HepG2 (cell line): Measurements from ENCODE around the gene JPH3. TPM values are rescaled to one million over a fixed set of nuclear protein-coding genes. Genes with fewer than 3 reads are reported as not detected.

Experiments used
- CCAR2 ChIP-seq: fragments of 200-400 bp; formaldehyde crosslinking; optimal IDR thresholded peaks from 2 replicates; pipeline ENCODE3; 2018; ENCODE audit warnings: low read depth, mild to moderate bottlenecking, low read length, moderate library complexity
- FOXJ3 ChIP-seq: sonication (generic); formaldehyde crosslinking; IDR thresholded peaks from 2 replicates; pipeline ENCODE4 v1.4.0; 2020; ENCODE audit warnings: missing genetic modification reagents, mild to moderate bottlenecking, borderline replicate concordance
- KLF12 ChIP-seq: sonication (generic); formaldehyde crosslinking; IDR thresholded peaks from 2 replicates; pipeline ENCODE4 v1.4.0; 2020; ENCODE audit warnings: missing genetic modification reagents, borderline replicate concordance
- SAP130 ChIP-seq: IDR thresholded peaks from 2 replicates; pipeline ENCODE4 v1.6.1; 2016; ENCODE audit warnings: low read depth
- STAG1 ChIP-seq: sonication (generic); formaldehyde crosslinking; IDR thresholded peaks from 2 replicates; pipeline ENCODE4 v1.4.0; 2020; ENCODE audit warnings: missing genetic modification reagents
- YEATS4 ChIP-seq: sonication (generic); formaldehyde crosslinking; IDR thresholded peaks from 2 replicates; pipeline ENCODE4 v1.4.0; 2020; ENCODE audit warnings: missing genetic modification reagents, borderline replicate concordance
- YY1 ChIP-seq: IDR thresholded peaks from 2 replicates; pipeline ENCODE4 v1.6.1; 2011; ENCODE audit warnings: low read length, low read depth, moderate library complexity, mild to moderate bottlenecking; ENCODE audit not compliant: insufficient read depth, insufficient replicate concordance
- ZNF274 ChIP-seq: sonication (generic); formaldehyde crosslinking; IDR thresholded peaks from 2 replicates; pipeline ENCODE4 v1.5.1; 2020; ENCODE audit warnings: mild to moderate bottlenecking, missing genetic modification reagents
- ZNF383 ChIP-seq: sonication (generic); formaldehyde crosslinking; IDR thresholded peaks from 2 replicates; pipeline ENCODE4 v1.4.0; 2020; ENCODE audit warnings: missing genetic modification reagents, mild to moderate bottlenecking, borderline replicate concordance
- ZNF724P ChIP-seq: sonication (generic); formaldehyde crosslinking; IDR thresholded peaks from 2 replicates; pipeline ENCODE4 v1.8.0; 2022; ENCODE audit warnings: missing genetic modification reagents, borderline replicate concordance
- polyA plus RNA-seq, 8 experiments: library from polyadenylated mRNA; depleted of rRNA in 3 of 8; stranded (reverse) in 7 of 8; unstranded in 1 of 8; fragments of >200 nt; fragmentation: Illumina TruSeq in 4 of 8; extraction: Trizol in 4 of 8; gene quantifications; 2 replicates each; pipeline versions ENCODE4 v1.2.1 to v1.2.3, GENCODE V29; 2011 to 2016; ENCODE audit warnings: low read depth in 4 of 8, missing spikeins in 1 of 8, mixed read lengths in 1 of 8; ENCODE audit not compliant: insufficient read depth in 1 of 8
- total RNA-seq, 5 experiments: library from RNA; depleted of rRNA; stranded (reverse); fragments of >200 nt; fragmentation: Illumina TruSeq; extraction: Trizol; gene quantifications; 2 replicates each; pipeline ENCODE4 v1.2.3, GENCODE V29; 2016; ENCODE audit warnings: low read depth in 1 of 5
- TF ChIP-seq, protein P1 (sequence below): sonication (generic); formaldehyde crosslinking; IDR thresholded peaks from 2 replicates; pipeline ENCODE4 v1.4.0; 2020; ENCODE audit warnings: missing genetic modification reagents
- TF ChIP-seq, protein P2 (sequence below): sonication (generic); formaldehyde crosslinking; IDR thresholded peaks from 2 replicates; pipeline ENCODE4 v1.8.0; 2022; ENCODE audit warnings: mild to moderate bottlenecking, missing genetic modification reagents
- TF ChIP-seq, protein P3 (sequence below): IDR thresholded peaks from 2 replicates; pipeline ENCODE4 v1.6.1; 2016; ENCODE audit warnings: missing compliant biosample characterization, missing genetic modification reagents, borderline replicate concordance
- TF ChIP-seq, protein P4 (sequence below): sonication (generic); formaldehyde crosslinking; IDR thresholded peaks from 2 replicates; pipeline ENCODE4 v1.8.0; 2022; ENCODE audit warnings: missing genetic modification reagents, low read depth, mild to moderate bottlenecking, borderline replicate concordance

JPH3 gene
- total and polyA plus RNA-seq, 2 of the 13 experiments (the other 11 are each of a cell fraction or from before 2014, with no cell fraction given) = not detected

DNA sequence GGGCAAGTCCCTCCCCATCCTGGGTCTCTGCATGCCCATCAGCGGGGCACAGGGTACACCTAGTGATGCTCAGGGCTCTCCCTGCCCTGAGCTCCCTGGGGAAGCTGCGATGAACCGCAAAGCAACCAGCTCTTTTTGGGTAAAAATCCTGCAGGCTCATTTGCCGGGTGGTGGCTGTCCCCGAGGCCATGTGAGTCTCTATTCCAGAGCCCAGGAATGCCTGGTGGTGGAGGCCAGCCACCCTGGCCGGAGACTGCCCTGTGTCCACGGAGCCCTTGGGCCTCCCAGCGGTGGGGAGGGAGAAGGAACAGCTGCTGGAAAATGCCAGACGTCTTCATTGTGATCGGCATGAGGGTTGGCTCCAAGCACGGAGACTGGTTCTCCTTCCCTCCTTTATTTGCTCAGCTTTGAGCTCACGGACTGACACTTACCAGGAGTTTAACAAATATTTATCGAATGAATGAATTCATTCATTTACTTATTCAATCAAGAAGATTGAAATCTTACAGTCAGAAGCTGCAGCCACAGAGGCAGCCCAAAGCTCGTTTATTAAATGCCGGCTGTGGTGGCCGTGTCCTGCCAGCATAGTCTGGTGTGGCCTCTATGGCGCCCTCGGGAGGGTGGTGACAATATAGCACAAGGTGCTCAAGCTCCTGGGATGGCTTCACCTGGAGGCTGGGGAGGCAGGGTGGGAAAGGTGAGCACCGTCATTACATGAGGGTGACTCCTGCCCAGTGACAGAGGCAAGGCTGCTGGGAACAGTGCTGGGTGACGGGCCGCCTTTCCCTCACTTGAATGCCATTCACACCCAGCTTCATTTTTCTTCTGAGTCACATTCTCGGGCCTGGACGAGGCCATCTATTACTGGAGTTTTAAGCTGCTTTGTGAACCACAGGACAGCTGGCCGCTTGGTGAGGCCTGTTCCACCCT is 31.1 kb upstream of the JPH3 start (continued):
- TF ChIP-seq, protein P1, sequence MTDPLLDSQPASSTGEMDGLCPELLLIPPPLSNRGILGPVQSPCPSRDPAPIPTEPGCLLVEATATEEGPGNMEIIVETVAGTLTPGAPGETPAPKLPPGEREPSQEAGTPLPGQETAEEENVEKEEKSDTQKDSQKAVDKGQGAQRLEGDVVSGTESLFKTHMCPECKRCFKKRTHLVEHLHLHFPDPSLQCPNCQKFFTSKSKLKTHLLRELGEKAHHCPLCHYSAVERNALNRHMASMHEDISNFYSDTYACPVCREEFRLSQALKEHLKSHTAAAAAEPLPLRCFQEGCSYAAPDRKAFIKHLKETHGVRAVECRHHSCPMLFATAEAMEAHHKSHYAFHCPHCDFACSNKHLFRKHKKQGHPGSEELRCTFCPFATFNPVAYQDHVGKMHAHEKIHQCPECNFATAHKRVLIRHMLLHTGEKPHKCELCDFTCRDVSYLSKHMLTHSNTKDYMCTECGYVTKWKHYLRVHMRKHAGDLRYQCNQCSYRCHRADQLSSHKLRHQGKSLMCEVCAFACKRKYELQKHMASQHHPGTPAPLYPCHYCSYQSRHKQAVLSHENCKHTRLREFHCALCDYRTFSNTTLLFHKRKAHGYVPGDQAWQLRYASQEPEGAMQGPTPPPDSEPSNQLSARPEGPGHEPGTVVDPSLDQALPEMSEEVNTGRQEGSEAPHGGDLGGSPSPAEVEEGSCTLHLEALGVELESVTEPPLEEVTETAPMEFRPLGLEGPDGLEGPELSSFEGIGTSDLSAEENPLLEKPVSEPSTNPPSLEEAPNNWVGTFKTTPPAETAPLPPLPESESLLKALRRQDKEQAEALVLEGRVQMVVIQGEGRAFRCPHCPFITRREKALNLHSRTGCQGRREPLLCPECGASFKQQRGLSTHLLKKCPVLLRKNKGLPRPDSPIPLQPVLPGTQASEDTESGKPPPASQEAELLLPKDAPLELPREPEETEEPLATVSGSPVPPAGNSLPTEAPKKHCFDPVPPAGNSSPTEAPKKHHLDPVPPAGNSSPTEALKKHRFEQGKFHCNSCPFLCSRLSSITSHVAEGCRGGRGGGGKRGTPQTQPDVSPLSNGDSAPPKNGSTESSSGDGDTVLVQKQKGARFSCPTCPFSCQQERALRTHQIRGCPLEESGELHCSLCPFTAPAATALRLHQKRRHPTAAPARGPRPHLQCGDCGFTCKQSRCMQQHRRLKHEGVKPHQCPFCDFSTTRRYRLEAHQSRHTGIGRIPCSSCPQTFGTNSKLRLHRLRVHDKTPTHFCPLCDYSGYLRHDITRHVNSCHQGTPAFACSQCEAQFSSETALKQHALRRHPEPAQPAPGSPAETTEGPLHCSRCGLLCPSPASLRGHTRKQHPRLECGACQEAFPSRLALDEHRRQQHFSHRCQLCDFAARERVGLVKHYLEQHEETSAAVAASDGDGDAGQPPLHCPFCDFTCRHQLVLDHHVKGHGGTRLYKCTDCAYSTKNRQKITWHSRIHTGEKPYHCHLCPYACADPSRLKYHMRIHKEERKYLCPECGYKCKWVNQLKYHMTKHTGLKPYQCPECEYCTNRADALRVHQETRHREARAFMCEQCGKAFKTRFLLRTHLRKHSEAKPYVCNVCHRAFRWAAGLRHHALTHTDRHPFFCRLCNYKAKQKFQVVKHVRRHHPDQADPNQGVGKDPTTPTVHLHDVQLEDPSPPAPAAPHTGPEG (CRISPR knock-in tag) = no peak
- TF ChIP-seq YY1 (no peak), ZNF724P (CRISPR knock-in tag) (no peak), FOXJ3 (CRISPR knock-in tag) (no peak), KLF12 (no peak), ZNF274 (no peak), ZNF383 (no peak), YEATS4 (CRISPR knock-in tag) (no peak), SAP130 (peak; percentile 18; the same call in 1 of the 2 replicates), STAG1 (CRISPR knock-in tag) (peak; percentile 74), CCAR2 (no peak)
- TF ChIP-seq, protein P2, sequence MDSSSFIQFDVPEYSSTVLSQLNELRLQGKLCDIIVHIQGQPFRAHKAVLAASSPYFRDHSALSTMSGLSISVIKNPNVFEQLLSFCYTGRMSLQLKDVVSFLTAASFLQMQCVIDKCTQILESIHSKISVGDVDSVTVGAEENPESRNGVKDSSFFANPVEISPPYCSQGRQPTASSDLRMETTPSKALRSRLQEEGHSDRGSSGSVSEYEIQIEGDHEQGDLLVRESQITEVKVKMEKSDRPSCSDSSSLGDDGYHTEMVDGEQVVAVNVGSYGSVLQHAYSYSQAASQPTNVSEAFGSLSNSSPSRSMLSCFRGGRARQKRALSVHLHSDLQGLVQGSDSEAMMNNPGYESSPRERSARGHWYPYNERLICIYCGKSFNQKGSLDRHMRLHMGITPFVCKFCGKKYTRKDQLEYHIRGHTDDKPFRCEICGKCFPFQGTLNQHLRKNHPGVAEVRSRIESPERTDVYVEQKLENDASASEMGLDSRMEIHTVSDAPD (CRISPR knock-in tag) = no peak
- TF ChIP-seq, protein P3, sequence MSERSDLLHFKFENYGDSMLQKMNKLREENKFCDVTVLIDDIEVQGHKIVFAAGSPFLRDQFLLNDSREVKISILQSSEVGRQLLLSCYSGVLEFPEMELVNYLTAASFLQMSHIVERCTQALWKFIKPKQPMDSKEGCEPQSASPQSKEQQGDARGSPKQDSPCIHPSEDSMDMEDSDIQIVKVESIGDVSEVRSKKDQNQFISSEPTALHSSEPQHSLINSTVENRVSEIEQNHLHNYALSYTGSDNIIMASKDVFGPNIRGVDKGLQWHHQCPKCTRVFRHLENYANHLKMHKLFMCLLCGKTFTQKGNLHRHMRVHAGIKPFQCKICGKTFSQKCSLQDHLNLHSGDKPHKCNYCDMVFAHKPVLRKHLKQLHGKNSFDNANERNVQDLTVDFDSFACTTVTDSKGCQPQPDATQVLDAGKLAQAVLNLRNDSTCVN (CRISPR knock-in tag) = no peak
- TF ChIP-seq, protein P4, sequence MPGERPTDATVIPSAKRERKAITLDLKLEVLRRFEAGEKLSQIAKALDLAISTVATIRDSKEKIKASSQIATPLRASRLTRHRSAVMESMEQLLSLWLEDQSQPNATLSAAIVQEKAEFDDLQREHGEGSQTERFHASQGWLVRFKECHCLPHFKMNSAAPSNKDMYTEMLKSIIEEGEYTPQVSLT (CRISPR knock-in tag) = no peak
